ENCODE data around the gene AOX1. TPM values are rescaled to one million over a fixed set of nuclear protein-coding genes. Genes with fewer than 3 reads are reported as not detected.
A peak's percentile ranks its signal among the peaks of the same experiment; 100 is the strongest.
"Not testable (repeated sequence)": the region's sequence is repeated elsewhere in the genome, so short reads cannot be mapped to it uniquely, and the experiment has no call there.

The AOX1 gene
- total RNA-seq, result 1 to 10 TPM in 1 of 3 donors, under 1 TPM in 2; 0.63 to 1.0 (median 0.71) TPM

GRCh38 chr2:200585730-200586643, at the start of gene AOX1:
Gene AOX1 (plus strand): TSS chr2:200586014. CDS start chr2:200586109, 95 bp downstream.
- Mint-ChIP-seq H3K4me1 (ENCODE audit: low read depth) (peaks cover 8% of the 10 kb centered on the region), H3K36me3 (ENCODE audit: insufficient read depth) (no peaks in the 10 kb centered on the region), H3K27me3 (ENCODE audit: low read depth) (peaks cover 8% of the 10 kb centered on the region), H3K4me3 (peak within 1 kb of the TSS; percentile 81), H3K9me3 (no peaks in the 10 kb centered on the region)
- ATAC-seq (peak; percentile 54 to 75), DNase-seq (no peak)

GRCh38 chr2:200538139-200538538, 47.7 kb upstream of the AOX1 start:
- DNase-seq (no peak), ATAC-seq (no peak)
- H3K36me3 Mint-ChIP-seq (ENCODE audit: insufficient read depth), result peaks cover 21% of the 10 kb centered on the region
- H3K27me3 Mint-ChIP-seq (ENCODE audit: low read depth), result no peaks in the 10 kb centered on the region
- no peaks in the 10 kb centered on the region for H3K4me1 Mint-ChIP-seq (ENCODE audit: low read depth)
- H3K4me3 Mint-ChIP-seq, result no peak overlapping the region
- peaks cover 3% of the 10 kb centered on the region for H3K9me3 Mint-ChIP-seq

- H3K36me3 Mint-ChIP-seq (ENCODE audit: insufficient read depth), result peaks cover 27% of the 10 kb centered on the region
- no peak overlapping the region for H3K4me3 Mint-ChIP-seq
- peaks cover 3% of the 10 kb centered on the region for H3K9me3 Mint-ChIP-seq
- H3K27me3 Mint-ChIP-seq (ENCODE audit: low read depth), result no peaks in the 10 kb centered on the region
- no peaks in the 10 kb centered on the region for H3K4me1 Mint-ChIP-seq (ENCODE audit: low read depth)
- ATAC-seq (no peak), DNase-seq (no peak)
Observed at GRCh38 chr2:200540793-200541192, 45.0 kb upstream of the AOX1 start.

GRCh38 chr2:200566596-200566995, 19.2 kb upstream of the AOX1 start:
- not testable (repeated sequence) for H3K4me1 Mint-ChIP-seq (ENCODE audit: low read depth); DNase-seq; ATAC-seq; H3K9me3 Mint-ChIP-seq; H3K4me3 Mint-ChIP-seq; H3K27me3 Mint-ChIP-seq (ENCODE audit: low read depth); H3K36me3 Mint-ChIP-seq (ENCODE audit: insufficient read depth)

- H3K27me3 Mint-ChIP-seq (ENCODE audit: low read depth), result no peaks in the 10 kb centered on the region
- no peak overlapping the region for H3K4me3 Mint-ChIP-seq
- no peak for ATAC-seq
- H3K36me3 Mint-ChIP-seq (ENCODE audit: insufficient read depth), result peaks cover 4% of the 10 kb centered on the region
- H3K4me1 Mint-ChIP-seq (ENCODE audit: low read depth), result no peaks in the 10 kb centered on the region
- no peak for DNase-seq
- H3K9me3 Mint-ChIP-seq, result no peaks in the 10 kb centered on the region
Observed at GRCh38 chr2:200567932-200568331, 17.9 kb upstream of the AOX1 start.

GRCh38 chr2:200575957-200576356, 9.9 kb upstream of the AOX1 start:
- no peak for ATAC-seq

GRCh38 chr2:200577027-200577426, 8.8 kb upstream of the AOX1 start:
- no peaks in the 10 kb centered on the region for H3K36me3 Mint-ChIP-seq (ENCODE audit: insufficient read depth)
- H3K9me3 Mint-ChIP-seq, result no peaks in the 10 kb centered on the region
- ATAC-seq, result no peak
- H3K27me3 Mint-ChIP-seq (ENCODE audit: low read depth), result no peaks in the 10 kb centered on the region
- no peak overlapping the region for H3K4me3 Mint-ChIP-seq
- peaks cover 1% of the 10 kb centered on the region for H3K4me1 Mint-ChIP-seq (ENCODE audit: low read depth)
- DNase-seq, result no peak

More at GRCh38 chr2:200575957-200576356, 9.9 kb upstream of the AOX1 start:
- no peaks in the 10 kb centered on the region for H3K27me3 Mint-ChIP-seq (ENCODE audit: low read depth)
- no peak overlapping the region for H3K4me3 Mint-ChIP-seq
- DNase-seq, result no peak
- peaks cover 4% of the 10 kb centered on the region for H3K36me3 Mint-ChIP-seq (ENCODE audit: insufficient read depth)
- no peaks in the 10 kb centered on the region for H3K9me3 Mint-ChIP-seq
- H3K4me1 Mint-ChIP-seq (ENCODE audit: low read depth), result peaks cover 1% of the 10 kb centered on the region

- Mint-ChIP-seq H3K4me3 (no peak overlapping the region), H3K27me3 (ENCODE audit: low read depth) (peaks cover 3% of the 10 kb centered on the region), H3K4me1 (ENCODE audit: low read depth) (peaks cover 1% of the 10 kb centered on the region), H3K9me3 (no peaks in the 10 kb centered on the region), H3K36me3 (ENCODE audit: insufficient read depth) (no peaks in the 10 kb centered on the region)
- ATAC-seq (peak; percentile 51 to 73), DNase-seq (no peak)
Observed at GRCh38 chr2:200578778-200579177, 7.0 kb upstream of the AOX1 start.

GRCh38 chr2:200584639-200585038, 1.2 kb upstream of the AOX1 start:
- peaks cover 8% of the 10 kb centered on the region for H3K4me1 Mint-ChIP-seq (ENCODE audit: low read depth)
- ATAC-seq (no peak), DNase-seq (no peak)
- H3K36me3 Mint-ChIP-seq (ENCODE audit: insufficient read depth), result no peaks in the 10 kb centered on the region
- no peak overlapping the region for H3K4me3 Mint-ChIP-seq
- H3K27me3 Mint-ChIP-seq (ENCODE audit: low read depth), result peaks cover 5% of the 10 kb centered on the region
- H3K9me3 Mint-ChIP-seq, result no peaks in the 10 kb centered on the region

GRCh38 chr2:200585340-200585729, 479 bp upstream of the AOX1 start:
- no peaks in the 10 kb centered on the region for H3K9me3 Mint-ChIP-seq
- peaks cover 8% of the 10 kb centered on the region for H3K4me1 Mint-ChIP-seq (ENCODE audit: low read depth)
- H3K4me3 Mint-ChIP-seq, result peak overlapping the region; percentile 81
- ATAC-seq (no peak), DNase-seq (no peak)
- no peaks in the 10 kb centered on the region for H3K36me3 Mint-ChIP-seq (ENCODE audit: insufficient read depth)
- H3K27me3 Mint-ChIP-seq (ENCODE audit: low read depth), result peaks cover 5% of the 10 kb centered on the region

- Mint-ChIP-seq H3K4me1 (ENCODE audit: low read depth) (peaks cover 8% of the 10 kb centered on the region), H3K27me3 (ENCODE audit: low read depth) (peaks cover 11% of the 10 kb centered on the region), H3K36me3 (ENCODE audit: insufficient read depth) (no peaks in the 10 kb centered on the region), H3K9me3 (no peaks in the 10 kb centered on the region), H3K4me3 (peak overlapping the region; percentile 81)
- no peak for DNase-seq
- no peak for ATAC-seq
Observed at GRCh38 chr2:200586644-200586975, 796 bp downstream of the AOX1 start.

- peaks cover 8% of the 10 kb centered on the region for H3K4me1 Mint-ChIP-seq (ENCODE audit: low read depth)
- H3K36me3 Mint-ChIP-seq (ENCODE audit: insufficient read depth), result no peaks in the 10 kb centered on the region
- no peak overlapping the region for H3K4me3 Mint-ChIP-seq
- H3K27me3 Mint-ChIP-seq (ENCODE audit: low read depth), result peaks cover 14% of the 10 kb centered on the region
- ATAC-seq, result no peak
- no peak for DNase-seq
- no peaks in the 10 kb centered on the region for H3K9me3 Mint-ChIP-seq
Observed at GRCh38 chr2:200587007-200587616, 1.3 kb downstream of the AOX1 start.

- Mint-ChIP-seq H3K9me3 (no peaks in the 10 kb centered on the region), H3K4me1 (ENCODE audit: low read depth) (peaks cover 8% of the 10 kb centered on the region), H3K4me3 (no peak overlapping the region), H3K36me3 (ENCODE audit: insufficient read depth) (no peaks in the 10 kb centered on the region), H3K27me3 (ENCODE audit: low read depth) (peaks cover 11% of the 10 kb centered on the region)
- no peak for ATAC-seq
- no peak for DNase-seq
Observed at GRCh38 chr2:200588076-200588678, 2.4 kb downstream of the AOX1 start.

- ATAC-seq, result no peak
- Mint-ChIP-seq H3K36me3 (ENCODE audit: insufficient read depth) (no peaks in the 10 kb centered on the region), H3K4me1 (ENCODE audit: low read depth) (peaks cover 6% of the 10 kb centered on the region), H3K27me3 (ENCODE audit: low read depth) (peaks cover 14% of the 10 kb centered on the region), H3K4me3 (no peak overlapping the region), H3K9me3 (no peaks in the 10 kb centered on the region)
- no peak for DNase-seq
Observed at GRCh38 chr2:200590090-200590489, 4.3 kb downstream of the AOX1 start.
